Measurements from ENCODE around the gene MRPS22.
"Not testable (repeated sequence)": the region's sequence is repeated elsewhere in the genome, so short reads cannot be mapped to it uniquely, and the experiment has no call there.

The MRPS22 gene

DNA sequence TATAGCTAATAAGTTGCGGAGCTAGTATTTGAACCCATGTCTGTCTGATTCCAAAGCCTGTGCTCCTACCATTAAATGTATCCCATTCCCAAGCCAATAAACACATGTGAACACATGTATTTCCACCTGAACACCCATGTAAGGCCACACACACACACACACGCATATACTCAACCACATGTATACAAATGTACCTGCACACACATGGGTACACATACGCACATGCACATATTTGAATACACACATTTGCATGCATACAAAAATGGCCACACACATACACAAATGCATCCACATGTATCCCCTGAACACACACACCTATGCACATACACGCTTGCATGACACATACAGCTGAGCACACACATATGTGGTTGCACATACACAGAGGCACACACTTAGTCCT lies 5.4 kb upstream of the MRPS22 start:
- no peak for DNase-seq (ENCODE audit: low read depth, low spot score)

- DNase-seq (ENCODE audit: low read depth, low spot score) = no peak
Measured at GRCh38 chr3:139339219-139339906, 4.5 kb upstream of the MRPS22 start.

DNA sequence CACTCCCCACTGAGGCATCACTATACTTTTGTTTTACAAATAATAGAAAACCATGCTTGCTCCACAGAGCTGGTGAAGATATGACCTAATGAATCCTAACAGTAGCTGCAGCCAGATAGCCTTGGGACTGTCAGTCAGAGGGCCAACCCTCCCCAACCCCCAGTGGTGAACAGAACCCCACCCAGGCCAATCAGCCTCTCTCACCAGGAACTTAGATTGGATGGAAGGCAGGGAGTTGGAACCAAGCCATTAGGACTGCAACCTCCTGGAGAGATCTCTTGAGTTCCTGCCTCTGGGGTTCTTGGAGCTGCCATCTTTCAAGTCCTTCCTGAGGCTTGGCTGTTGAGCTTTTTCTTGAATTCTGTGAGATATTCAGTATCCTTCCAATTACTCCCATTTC lies 3.0 kb upstream of the MRPS22 start:
- DNase-seq (ENCODE audit: low read depth, low spot score) = no peak

- DNase-seq (ENCODE audit: low read depth, low spot score) = no peak
Measured at GRCh38 chr3:139342054-139342453, 1.8 kb upstream of the MRPS22 start.

- DNase-seq (ENCODE audit: low read depth, low spot score) = no peak
Measured at GRCh38 chr3:139346771-139347170, 3.0 kb downstream of the MRPS22 start.

DNA sequence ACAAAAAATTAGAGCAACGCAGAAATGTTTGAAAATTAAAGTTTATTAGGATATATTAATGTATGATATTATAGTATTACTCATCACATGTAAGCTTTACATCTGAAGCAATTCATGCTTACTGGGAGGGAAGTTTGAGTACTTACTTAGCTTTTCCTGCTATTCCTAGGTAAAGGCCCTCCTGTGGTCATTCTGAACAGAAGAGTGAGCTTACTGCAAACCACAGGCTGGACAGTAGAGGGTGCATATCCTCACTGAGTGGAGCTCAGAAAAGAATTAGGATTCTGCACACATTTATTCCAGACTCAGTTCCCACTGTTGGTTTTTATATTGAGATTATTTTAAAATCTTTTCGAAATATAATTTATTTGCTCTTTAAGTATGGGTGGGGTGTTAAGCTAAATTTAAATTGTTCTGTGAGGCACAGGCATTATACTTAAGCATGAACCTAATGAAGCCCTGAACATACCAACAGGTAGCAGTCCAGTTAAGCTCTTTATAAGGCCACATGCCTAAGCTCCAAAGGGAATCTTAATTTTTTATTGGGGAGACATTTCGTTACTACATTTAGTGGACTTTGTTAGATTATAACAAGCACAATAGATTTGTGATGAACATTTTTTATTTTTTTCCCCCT lies 10.2 kb downstream of the MRPS22 start:
- no peak for DNase-seq (ENCODE audit: low read depth, low spot score)

DNA sequence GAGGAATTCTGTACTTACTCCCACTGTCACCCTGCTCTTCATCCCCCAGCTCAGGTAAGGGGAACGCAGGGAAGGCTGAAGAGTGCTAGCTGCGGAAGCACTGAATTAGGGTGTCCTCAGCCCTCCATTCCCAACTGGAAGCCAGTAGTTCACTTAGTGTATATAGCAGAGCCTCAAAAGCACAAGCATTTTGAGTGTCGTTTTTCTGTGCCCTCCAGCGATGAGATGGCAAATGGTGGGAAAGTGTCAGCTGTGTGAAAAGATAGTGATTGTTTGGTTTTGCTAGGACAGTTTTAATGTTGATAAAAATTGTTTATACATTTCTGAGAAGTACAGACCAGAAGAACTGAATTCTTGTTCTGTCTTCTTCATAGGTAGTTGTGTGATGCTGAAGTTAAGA lies 10.8 kb downstream of the MRPS22 start:
- DNase-seq (ENCODE audit: low read depth, low spot score) = no peak

DNA sequence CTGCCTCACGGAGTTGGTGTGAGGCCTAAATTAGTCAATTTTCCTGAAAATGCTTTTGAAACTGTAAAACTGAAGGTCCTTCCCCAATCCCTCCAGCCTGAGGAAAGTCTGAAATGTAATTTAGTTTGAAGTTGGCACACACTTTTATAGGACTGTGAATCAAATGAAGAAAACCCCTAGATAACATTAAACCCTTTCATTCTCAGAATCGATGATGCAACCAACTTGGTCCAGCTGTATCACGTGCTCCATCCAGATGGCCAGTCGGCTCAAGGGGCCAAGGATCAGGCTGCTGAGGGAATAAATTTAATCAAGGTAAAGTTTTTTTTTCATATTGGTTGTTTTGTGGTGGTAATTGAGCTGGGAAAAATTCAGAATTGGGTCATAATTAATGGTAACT lies 11.7 kb downstream of the MRPS22 start:
- DNase-seq (ENCODE audit: low read depth, low spot score) = no peak

GRCh38 chr3:139355891-139356290 lies 12.1 kb downstream of the MRPS22 start:
- no peak for DNase-seq (ENCODE audit: low read depth, low spot score)

GRCh38 chr3:139357899-139358298 lies 14.1 kb downstream of the MRPS22 start:
- DNase-seq (ENCODE audit: low read depth, low spot score) = no peak

GRCh38 chr3:139358841-139359562 lies 15.2 kb downstream of the MRPS22 start:
- DNase-seq (ENCODE audit: low read depth, low spot score) = no peak

DNA sequence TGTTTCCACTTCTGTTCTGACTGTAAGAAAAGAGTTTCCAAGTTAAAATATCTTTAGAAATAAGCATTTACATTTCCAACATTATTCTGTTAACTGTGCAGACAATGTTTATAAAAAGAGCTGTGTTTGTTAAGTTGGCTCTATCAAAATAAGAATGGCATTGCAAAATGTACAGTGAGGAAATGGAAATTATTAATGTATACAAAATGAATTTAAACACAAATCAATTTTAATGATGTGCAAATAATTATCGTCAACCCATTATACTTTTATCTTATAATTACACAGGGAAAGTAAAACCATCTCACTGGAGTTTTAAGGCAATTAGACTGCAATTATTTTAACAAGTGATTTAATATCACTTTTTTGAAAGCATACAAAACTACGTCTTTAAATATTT lies 17.5 kb downstream of the MRPS22 start:
- DNase-seq (ENCODE audit: low read depth, low spot score) = no peak

DNA sequence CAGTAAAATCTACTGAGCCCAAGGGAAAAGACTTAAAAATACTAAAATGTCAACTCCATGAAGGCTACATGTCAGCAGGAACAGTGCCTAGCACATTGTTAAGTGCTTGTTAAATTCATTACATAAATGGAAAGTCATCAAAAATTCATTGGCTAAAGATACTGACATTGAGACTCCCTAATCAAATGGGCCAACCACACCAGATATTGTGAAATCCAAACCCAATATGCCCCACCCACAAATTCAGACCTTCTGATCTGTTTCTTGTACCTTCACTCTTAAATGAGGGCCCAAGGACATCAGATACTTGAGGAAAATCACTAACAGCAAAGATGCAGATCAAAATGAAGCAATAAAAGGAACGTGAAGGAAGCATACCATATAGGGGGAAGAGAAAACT lies 20.7 kb downstream of the MRPS22 start:
- no peak for DNase-seq (ENCODE audit: low read depth, low spot score)

DNA sequence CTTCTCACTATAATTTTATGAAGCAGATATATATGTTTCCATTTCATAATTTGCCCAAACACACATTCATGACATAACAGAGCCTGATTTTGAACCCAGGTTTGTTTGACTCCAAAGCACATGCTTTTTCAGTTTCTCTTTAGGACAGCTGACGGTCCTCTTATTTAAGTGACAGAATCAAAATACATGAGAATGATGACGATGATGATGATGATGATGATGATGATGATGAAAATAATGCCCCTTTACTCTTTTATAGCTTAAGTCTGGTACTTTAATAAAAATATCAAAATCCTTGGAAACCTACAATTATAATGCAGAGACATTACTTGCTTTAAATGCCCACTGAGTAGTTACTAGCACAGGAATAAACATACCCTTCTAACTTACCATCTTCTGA lies 30.3 kb downstream of the MRPS22 start:
- no peak for DNase-seq (ENCODE audit: low read depth, low spot score)

DNA sequence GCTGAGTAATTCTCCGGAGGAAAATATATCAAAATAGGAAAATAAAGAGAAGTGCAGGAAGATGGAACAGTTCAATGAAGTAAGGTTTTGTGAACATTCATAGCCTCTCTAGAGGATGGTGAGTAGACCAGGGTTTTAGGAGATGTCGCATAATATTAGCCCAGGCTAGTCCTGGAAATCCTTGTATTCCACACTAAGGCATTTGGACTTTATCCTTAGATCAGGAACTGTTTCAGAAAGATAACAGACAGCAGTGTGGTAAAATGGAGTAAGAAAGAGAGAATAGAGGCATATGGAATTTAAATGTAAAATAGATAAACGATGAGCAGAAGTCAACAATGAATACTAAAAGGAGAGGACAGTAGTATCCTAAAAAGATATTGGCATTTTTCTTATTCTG lies 33.6 kb downstream of the MRPS22 start:
- DNase-seq (ENCODE audit: low read depth, low spot score) = no peak

DNA sequence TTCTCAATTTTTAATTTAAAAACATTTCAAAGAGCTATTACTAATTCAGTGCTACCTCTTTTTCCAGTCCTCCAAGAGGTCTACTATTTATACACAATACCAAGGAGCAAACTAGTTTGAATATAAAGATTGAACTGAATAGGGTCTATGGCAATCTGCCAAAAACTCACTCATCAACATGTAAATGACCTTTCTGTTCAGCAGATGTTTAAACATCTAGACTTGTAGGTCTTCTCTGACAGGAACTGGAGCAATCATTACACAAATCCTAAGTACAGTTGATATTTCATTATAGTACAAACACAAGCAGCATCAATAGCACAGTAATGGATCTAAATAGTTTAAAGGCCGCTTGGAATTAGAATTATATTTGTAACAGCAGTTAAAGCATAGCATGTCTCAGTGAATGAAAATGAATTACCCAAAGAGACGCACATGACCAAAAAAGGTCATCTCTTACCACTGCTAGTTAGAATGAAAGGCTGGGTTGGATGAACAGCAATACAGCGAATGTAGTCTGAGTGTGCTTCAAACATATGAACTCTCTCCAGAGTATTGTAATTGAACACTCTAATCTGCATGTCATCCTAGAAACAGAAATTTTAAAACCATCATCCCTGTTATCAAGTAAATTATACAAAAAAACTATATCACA lies 34.9 kb downstream of the MRPS22 start:
- DNase-seq (ENCODE audit: low read depth, low spot score) = no peak

GRCh38 chr3:139380575-139380974 lies 36.8 kb downstream of the MRPS22 start:
- no peak for DNase-seq (ENCODE audit: low read depth, low spot score)

GRCh38 chr3:139382291-139382690 lies 38.5 kb downstream of the MRPS22 start:
- not testable (repeated sequence) for DNase-seq (ENCODE audit: low read depth, low spot score)

DNA sequence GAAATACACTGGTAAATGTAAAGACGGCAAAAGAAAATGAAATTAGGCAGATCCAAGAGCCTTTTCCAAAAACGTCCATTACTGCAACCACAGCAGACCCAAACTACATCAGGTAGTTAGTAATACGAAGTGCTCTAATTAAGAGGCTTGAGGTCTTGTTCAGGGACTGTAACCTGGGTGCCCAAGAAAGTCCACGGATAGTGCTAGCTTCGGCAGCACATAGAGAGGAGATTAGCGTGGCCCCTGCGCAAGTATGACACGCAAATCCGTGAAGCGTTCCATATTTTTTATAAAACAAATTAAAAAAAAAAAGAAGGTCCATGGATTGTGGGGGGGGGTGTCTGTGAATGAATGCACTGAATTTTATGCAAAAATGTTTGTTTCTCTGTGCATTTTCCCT lies 44.3 kb downstream of the MRPS22 start:
- DNase-seq (ENCODE audit: low read depth, low spot score) = no peak

- no peak for DNase-seq (ENCODE audit: low read depth, low spot score)
Measured at GRCh38 chr3:139388821-139389551, 45.2 kb downstream of the MRPS22 start.

- peak; percentile 90 for DNase-seq (ENCODE audit: low read depth, low spot score)
Measured at GRCh38 chr3:139389552-139390368, 45.9 kb downstream of the MRPS22 start, which contains the start of gene COPB2. Gene COPB2 (minus strand): TSS chr3:139389647. CDS start chr3:139389550, 97 bp downstream.
